GM18502 (cell line): ENCODE results near the gene OR4N5.

ENCODE experiments used
- ATAC-seq: cut with Tn5 transposase; IDR thresholded peaks from one replicate; pipeline ENCODE4 v1.9.1; 2021; ENCODE audit warnings: mild to moderate bottlenecking; ENCODE audit not compliant: unreplicated experiment, poor library complexity

The OR4N5 gene

GRCh38 chr14:20191396-20191795 is 52.8 kb downstream of the OR4N5 start:
- ATAC-seq: no peak

GRCh38 chr14:20194101-20194500 is 55.5 kb downstream of the OR4N5 start:
- ATAC-seq: no peak
